Measurements from ENCODE around the gene H6PD. TPM values are rescaled to one million over a fixed set of nuclear protein-coding genes. Genes with fewer than 3 reads are reported as not detected.
A peak's percentile ranks its signal among the peaks of the same experiment; 100 is the strongest.

H6PD gene
- polyA plus RNA-seq, 1 donor (not counting 4 experiments of a cell fraction or from before 2014, with no cell fraction given): 3.3 TPM

DNA sequence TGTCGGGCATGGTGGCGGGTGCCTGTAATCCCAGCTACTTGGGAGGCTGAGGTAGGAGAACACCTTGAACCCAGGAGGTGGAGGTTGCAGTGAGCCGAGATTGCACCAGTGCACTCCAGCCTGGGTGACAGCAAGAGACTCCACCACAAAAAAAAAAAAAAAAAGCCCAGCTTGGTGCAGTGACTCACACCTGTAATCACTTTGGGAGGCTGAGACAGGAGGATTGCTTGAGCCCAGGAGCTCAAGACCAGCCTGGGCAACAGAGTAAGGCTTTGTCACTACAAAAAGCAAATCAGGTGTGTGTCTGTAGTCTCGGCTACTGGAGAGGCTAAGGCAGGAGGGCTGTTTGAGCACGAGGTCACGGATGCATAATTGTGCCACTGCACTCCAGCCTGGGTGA, 5.0 kb upstream of the H6PD start:
- Histone ChIP-seq H3K36me3 (ENCODE audit: control insufficient read depth in 2 of 2, extremely low read depth in 1 of 2, insufficient read depth in 2 of 2, low read length in 2 of 2) (no peaks in the 10 kb centered on the region), H3K4me3 (ENCODE audit: control insufficient read depth in 2 of 3, extremely low read depth in 1 of 3, insufficient read depth in 2 of 3, low read depth in 1 of 3, low read length in 3 of 3) (no peak overlapping the region), H3K9me1 (ENCODE audit: control insufficient read depth, extremely low read depth, insufficient read depth, low read length) (no peaks in the 10 kb centered on the region), H2AFZ (ENCODE audit: control insufficient read depth, low read length) (no peak overlapping the region), H3K9me3 (ENCODE audit: control insufficient read depth, low read depth, low read length) (no peaks in the 10 kb centered on the region), H3K4me1 (ENCODE audit: control insufficient read depth, extremely low read depth, insufficient read depth, low read length) (peaks cover 31% of the 10 kb centered on the region), H3K9ac (ENCODE audit: control insufficient read depth, extremely low read depth, insufficient read depth, low read length) (no peak overlapping the region), H4K20me1 (ENCODE audit: control insufficient read depth, extremely low read depth, insufficient read depth, low read length) (no peaks in the 10 kb centered on the region), H3K79me2 (ENCODE audit: control insufficient read depth, insufficient read depth, low read length) (no peaks in the 10 kb centered on the region), H3K4me2 (ENCODE audit: control insufficient read depth, extremely low read depth, insufficient read depth, low read depth, low read length) (no peak overlapping the region), H3K27me3 (ENCODE audit: control insufficient read depth, extremely low read depth, insufficient read depth, low read length) (no peaks in the 10 kb centered on the region), H3K27ac (ENCODE audit: control insufficient read depth, insufficient read depth, low read length) (no peak overlapping the region)
- dilution Hi-C loops (cut with MboI; ENCODE audit: extremely low pct_ligation_motif_present, low sequenced_read_pairs): no loop called here
- no peak for FAIRE-seq
- no peak for DNase-seq (ENCODE audit: low read depth, low spot score)
- no peak for TF ChIP-seq EZH2 (IDR thresholded peaks at IDR 0.05; ENCODE audit: low read length)
- TF ChIP-seq CTCF (optimal IDR thresholded peaks at IDR 0.05 in 1 of 3, IDR thresholded peaks at IDR 0.05 in 1 of 3, conservative IDR thresholded peaks at IDR 0.05 in 1 of 3; ENCODE audit: extremely low read depth in 1 of 3, insufficient read depth in 2 of 3, low read length in 3 of 3): no peak

DNA sequence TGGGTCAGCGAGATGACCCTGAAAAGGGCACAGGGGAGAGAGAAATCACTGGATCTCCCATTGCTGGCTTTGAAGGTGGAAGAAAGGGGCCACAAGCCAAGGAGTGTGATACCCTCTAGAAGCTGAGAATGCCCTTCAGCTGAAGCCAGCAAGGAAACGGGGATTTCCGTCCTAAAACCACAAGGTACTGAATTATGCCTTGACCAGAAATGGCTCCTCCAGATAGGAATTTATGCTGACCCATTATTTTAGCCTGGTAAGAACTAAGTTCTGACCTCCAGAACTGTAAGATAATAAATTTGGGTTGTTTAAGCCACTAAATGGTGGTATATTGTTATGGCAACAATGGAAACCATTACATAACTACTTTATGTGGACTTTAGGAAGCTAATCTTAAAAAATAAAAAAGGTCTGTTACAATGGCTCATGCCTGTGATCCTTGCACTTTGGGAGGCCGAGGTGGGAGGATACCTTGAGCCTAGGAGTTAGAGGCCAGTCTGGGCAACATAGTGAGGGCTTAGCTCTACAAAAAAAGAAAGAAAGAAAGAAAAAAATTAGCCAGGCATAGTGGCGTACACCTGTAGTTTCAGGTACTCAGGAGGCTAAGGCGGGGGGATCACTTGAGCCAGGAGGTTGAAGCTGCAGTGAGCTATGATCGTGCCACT, 3.6 kb upstream of the H6PD start:
- Histone ChIP-seq H3K79me2 (ENCODE audit: control insufficient read depth, insufficient read depth, low read length) (no peaks in the 10 kb centered on the region), H2AFZ (ENCODE audit: control insufficient read depth, low read length) (no peak overlapping the region), H3K9ac (ENCODE audit: control insufficient read depth, extremely low read depth, insufficient read depth, low read length) (no peak overlapping the region), H3K4me2 (ENCODE audit: control insufficient read depth, extremely low read depth, insufficient read depth, low read depth, low read length) (no peak overlapping the region), H3K27me3 (ENCODE audit: control insufficient read depth, extremely low read depth, insufficient read depth, low read length) (no peaks in the 10 kb centered on the region), H3K9me3 (ENCODE audit: control insufficient read depth, low read depth, low read length) (no peaks in the 10 kb centered on the region), H4K20me1 (ENCODE audit: control insufficient read depth, extremely low read depth, insufficient read depth, low read length) (no peaks in the 10 kb centered on the region), H3K9me1 (ENCODE audit: control insufficient read depth, extremely low read depth, insufficient read depth, low read length) (no peaks in the 10 kb centered on the region), H3K4me3 (ENCODE audit: control insufficient read depth in 2 of 3, extremely low read depth in 1 of 3, insufficient read depth in 2 of 3, low read depth in 1 of 3, low read length in 3 of 3) (no peak overlapping the region), H3K4me1 (ENCODE audit: control insufficient read depth, extremely low read depth, insufficient read depth, low read length) (peaks cover 35% of the 10 kb centered on the region), H3K36me3 (ENCODE audit: control insufficient read depth in 2 of 2, extremely low read depth in 1 of 2, insufficient read depth in 2 of 2, low read length in 2 of 2) (no peaks in the 10 kb centered on the region), H3K27ac (ENCODE audit: control insufficient read depth, insufficient read depth, low read length) (peak overlapping the region; percentile 73)
- TF ChIP-seq CTCF (optimal IDR thresholded peaks at IDR 0.05 in 1 of 3, IDR thresholded peaks at IDR 0.05 in 1 of 3, conservative IDR thresholded peaks at IDR 0.05 in 1 of 3; ENCODE audit: extremely low read depth in 1 of 3, insufficient read depth in 2 of 3, low read length in 3 of 3): no peak
- DNase-seq (ENCODE audit: low read depth, low spot score) (no peak), FAIRE-seq (no peak)
- dilution Hi-C loops (cut with MboI; ENCODE audit: extremely low pct_ligation_motif_present, low sequenced_read_pairs): no loop called here

Measured in keratinocyte (primary cell).